OCI-LY1 (cell line): ENCODE measurements around the gene OR1F1.

Experiments used
- EZH2 ChIP-seq: fragments of 200-600 bp; sonication (generic), shearing (Covaris generic); IDR thresholded peaks from 2 replicates; pipeline ENCODE4 v1.8.0; 2017; ENCODE audit warnings: borderline replicate concordance, mixed run types, mild to moderate bottlenecking, antibody characterized with exemption, low read length, moderate library complexity, mixed read lengths
- TF ChIP-seq, protein P1 (sequence below): fragments of 200-600 bp; sonication (generic), shearing (Covaris generic); IDR thresholded peaks from 2 replicates; pipeline ENCODE4 v1.5.1; 2017; ENCODE audit warnings: mild to moderate bottlenecking, antibody characterized with exemption, low read length, moderate library complexity, mixed read lengths

DNA sequence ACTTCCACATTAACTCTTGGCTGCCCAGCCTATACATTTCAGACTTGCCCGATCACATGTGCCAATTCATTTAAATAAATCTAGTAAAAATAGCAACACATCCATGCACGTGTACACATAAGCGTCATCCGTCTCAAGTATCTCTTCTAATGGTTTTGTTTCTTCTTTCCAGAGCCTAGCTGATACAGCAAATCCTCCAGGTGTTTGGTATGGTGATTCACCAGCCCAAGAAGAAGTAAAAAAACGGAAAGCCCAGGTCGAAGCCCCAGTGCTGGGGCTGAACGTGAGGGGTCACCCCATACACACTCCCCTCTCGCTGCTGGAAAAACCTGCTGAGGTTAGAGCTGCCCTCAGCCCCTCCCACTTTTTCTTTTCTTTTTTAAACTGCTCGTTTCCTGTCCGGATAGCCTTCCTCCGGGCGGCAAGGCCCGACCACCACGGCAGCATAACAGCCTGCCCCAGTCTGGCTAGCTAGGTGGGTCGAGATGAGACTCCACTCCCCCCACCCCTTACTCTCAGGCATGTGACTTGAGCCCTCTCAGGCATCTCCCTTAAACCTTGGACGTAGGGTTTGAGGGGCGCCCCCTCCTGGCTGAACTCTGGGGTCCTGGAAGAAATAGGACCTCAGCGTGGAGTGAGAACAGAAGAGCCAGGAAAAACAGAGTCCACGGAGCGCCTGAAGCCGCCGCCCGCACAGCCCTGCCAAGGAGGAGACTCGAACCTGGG lies 13.9 kb upstream of the OR1F1 start:
- TF ChIP-seq EZH2: no peak
- TF ChIP-seq, protein P1, sequence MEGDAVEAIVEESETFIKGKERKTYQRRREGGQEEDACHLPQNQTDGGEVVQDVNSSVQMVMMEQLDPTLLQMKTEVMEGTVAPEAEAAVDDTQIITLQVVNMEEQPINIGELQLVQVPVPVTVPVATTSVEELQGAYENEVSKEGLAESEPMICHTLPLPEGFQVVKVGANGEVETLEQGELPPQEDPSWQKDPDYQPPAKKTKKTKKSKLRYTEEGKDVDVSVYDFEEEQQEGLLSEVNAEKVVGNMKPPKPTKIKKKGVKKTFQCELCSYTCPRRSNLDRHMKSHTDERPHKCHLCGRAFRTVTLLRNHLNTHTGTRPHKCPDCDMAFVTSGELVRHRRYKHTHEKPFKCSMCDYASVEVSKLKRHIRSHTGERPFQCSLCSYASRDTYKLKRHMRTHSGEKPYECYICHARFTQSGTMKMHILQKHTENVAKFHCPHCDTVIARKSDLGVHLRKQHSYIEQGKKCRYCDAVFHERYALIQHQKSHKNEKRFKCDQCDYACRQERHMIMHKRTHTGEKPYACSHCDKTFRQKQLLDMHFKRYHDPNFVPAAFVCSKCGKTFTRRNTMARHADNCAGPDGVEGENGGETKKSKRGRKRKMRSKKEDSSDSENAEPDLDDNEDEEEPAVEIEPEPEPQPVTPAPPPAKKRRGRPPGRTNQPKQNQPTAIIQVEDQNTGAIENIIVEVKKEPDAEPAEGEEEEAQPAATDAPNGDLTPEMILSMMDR: peak; percentile 84
